ENCODE data around the gene PCDHA7.
"Not testable (repeated sequence)": the region's sequence is repeated elsewhere in the genome, so short reads cannot be mapped to it uniquely, and the experiment has no call there.

Gene PCDHA7

DNA sequence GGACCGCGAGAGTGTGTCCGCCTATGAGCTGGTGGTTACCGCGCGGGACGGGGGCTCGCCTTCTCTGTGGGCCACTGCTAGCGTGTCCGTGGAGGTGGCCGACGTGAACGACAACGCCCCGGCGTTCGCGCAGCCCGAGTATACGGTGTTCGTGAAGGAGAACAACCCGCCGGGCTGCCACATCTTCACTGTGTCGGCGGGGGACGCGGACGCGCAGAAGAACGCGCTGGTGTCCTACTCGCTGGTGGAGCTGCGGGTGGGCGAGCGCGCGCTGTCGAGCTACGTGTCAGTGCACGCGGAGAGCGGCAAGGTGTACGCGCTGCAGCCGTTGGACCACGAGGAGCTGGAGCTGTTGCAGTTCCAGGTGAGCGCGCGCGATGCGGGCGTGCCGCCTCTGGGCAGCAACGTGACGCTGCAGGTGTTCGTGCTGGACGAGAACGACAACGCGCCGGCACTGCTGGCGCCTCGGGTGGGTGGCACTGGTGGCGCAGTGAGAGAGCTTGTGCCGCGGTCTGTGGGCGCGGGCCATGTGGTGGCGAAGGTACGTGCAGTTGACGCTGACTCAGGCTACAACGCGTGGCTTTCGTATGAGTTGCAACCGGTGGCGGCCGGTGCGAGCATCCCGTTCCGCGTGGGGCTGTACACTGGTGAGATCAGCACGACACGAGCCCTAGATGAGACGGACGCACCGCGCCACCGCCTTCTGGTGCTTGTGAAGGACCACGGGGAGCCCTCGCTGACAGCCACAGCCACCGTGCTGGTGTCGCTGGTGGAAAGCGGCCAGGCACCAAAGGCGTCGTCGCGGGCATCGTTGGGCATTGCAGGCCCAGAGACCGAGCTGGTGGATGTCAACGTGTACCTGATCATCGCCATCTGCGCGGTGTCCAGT, 1.8 kb downstream of the PCDHA7 start:
- in situ Hi-C loops (cut with HindIII; ENCODE audit: low pct_unique_long_range_greater_than_20kb, low sequenced_read_pairs): no loop called here
- no peak for DNase-seq (ENCODE audit: low read depth in 1 of 2, low spot score in 1 of 2)
- no peak for TF ChIP-seq JUND (IDR thresholded peaks at IDR 0.05; ENCODE audit: low read depth)

GRCh38 chr5:140840978-140841962, 7.2 kb downstream of the PCDHA7 start, which contains the start of gene PCDHA8:
Gene PCDHA8, plus strand, starts transcription at chr5:140841187. Its CDS starts 135 bp downstream, at chr5:140841322.
- in situ Hi-C loops (cut with HindIII; ENCODE audit: low pct_unique_long_range_greater_than_20kb, low sequenced_read_pairs): no loop called here
- TF ChIP-seq JUND (IDR thresholded peaks at IDR 0.05; ENCODE audit: low read depth): no peak
- peak in 1 of 2 experiments; percentile 13 for DNase-seq (ENCODE audit: low read depth in 1 of 2, low spot score in 1 of 2)

DNA sequence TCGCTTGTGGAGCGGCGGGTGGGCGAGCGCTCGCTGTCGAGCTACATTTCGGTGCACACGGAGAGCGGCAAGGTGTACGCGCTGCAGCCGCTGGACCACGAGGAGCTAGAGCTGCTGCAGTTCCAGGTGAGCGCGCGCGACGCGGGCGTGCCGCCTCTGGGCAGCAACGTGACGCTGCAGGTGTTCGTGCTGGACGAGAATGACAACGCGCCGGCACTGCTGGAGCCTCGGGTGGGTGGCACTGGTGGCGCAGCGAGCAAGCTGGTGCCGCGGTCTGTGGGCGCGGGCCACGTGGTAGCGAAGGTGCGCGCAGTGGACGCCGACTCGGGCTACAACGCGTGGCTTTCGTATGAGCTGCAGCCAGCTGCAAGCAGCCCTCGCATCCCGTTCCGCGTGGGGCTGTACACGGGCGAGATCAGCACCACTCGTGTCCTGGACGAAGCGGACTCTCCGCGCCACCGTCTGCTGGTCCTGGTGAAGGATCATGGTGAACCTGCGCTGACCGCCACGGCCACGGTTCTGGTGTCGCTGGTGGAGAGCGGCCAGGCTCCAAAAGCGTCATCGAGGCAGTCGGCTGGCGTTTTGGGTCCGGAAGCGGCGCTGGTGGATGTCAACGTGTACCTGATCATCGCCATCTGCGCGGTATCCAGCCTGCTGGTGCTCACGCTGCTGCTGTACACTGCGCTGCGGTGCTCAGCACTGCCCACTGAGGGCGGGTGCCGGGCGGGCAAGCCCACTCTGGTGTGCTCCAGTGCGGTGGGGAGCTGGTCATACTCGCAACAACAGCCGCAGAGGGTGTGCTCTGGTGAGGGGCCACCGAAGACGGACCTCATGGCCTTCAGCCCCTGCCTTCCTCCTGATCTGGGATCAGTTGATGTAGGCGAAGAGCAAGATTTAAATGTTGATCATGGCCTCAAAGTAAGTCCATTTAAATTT, 9.0 kb downstream of the PCDHA7 start:
- DNase-seq (ENCODE audit: low read depth in 1 of 2, low spot score in 1 of 2): no peak
- TF ChIP-seq JUND (IDR thresholded peaks at IDR 0.05; ENCODE audit: low read depth): no peak
- in situ Hi-C loops (cut with HindIII; ENCODE audit: low pct_unique_long_range_greater_than_20kb, low sequenced_read_pairs): no loop called here

DNA sequence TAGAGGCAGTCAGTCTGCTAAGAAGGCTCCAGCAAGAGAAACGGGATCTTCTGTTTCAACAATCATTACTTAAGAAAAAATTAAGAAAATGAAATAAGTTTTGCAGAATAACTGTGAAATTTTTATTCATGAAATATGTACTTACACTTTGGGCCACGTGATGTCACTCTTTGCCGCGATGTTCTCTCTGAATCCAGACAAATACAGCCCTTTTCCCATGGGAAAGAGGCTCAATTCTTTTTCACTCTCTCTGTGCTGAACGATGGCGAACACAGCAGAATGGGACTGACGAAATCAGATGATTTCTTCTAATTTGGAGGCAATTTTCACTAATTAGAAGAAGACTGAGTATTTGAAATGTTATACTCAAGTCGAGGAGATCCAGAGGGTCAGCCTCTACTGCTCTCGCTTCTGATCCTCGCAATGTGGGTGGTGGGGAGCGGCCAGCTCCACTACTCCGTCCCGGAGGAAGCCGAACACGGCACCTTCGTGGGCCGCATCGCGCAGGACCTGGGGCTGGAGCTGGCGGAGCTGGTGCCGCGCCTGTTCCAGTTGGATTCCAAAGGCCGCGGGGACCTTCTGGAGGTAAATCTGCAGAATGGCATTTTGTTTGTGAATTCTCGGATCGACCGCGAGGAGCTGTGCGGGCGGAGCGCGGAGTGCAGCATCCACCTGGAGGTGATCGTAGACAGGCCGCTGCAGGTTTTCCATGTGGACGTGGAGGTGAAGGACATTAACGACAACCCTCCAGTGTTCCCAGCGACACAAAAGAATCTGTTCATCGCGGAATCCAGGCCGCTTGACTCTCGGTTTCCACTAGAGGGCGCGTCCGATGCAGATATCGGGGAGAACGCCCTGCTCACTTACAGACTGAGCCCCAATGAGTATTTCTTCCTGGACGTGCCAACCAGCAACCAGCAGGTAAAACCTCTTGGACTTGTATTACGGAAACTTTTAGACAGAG, 14.4 kb downstream of the PCDHA7 start, which contains the start of gene PCDHA9:
PCDHA9 (plus strand) TSS at position 244 of the 964 bp plus-strand sequence; CDS start at position 358, 114 bp downstream.
- DNase-seq (ENCODE audit: low read depth in 1 of 2, low spot score in 1 of 2); in situ Hi-C loops (cut with HindIII; ENCODE audit: low pct_unique_long_range_greater_than_20kb, low sequenced_read_pairs): not testable (repeated sequence)

DNA sequence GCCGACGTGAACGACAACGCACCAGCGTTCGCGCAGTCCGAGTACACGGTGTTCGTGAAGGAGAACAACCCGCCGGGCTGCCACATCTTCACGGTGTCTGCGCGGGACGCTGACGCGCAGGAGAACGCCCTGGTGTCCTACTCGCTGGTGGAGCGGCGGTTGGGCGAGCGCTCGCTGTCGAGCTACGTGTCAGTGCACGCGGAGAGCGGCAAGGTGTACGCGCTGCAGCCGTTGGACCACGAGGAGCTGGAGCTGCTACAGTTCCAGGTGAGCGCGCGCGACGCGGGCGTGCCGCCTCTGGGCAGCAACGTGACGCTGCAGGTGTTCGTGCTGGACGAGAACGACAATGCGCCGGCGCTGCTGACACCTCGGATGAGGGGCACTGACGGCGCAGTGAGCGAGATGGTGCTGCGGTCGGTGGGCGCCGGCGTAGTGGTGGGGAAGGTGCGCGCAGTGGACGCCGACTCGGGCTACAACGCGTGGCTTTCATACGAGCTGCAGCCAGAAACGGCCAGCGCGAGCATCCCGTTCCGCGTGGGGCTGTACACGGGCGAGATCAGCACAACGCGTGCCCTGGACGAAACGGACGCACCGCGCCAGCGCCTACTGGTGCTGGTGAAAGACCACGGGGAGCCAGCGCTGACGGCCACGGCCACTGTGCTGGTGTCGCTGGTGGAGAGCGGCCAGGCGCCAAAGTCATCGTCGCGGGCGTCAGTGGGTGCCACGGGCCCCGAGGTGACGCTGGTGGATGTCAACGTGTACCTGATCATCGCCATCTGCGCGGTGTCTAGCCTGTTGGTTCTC, 16.0 kb downstream of the PCDHA7 start:
- DNase-seq (ENCODE audit: low read depth in 1 of 2, low spot score in 1 of 2); in situ Hi-C loops (cut with HindIII; ENCODE audit: low pct_unique_long_range_greater_than_20kb, low sequenced_read_pairs): not testable (repeated sequence)

GRCh38 chr5:140855772-140856674, 22.0 kb downstream of the PCDHA7 start, which contains the start of gene PCDHA10:
Gene PCDHA10, plus strand, starts transcription at chr5:140855897. Its CDS starts 152 bp downstream, at chr5:140856049.
- DNase-seq (ENCODE audit: low read depth in 1 of 2, low spot score in 1 of 2): peak in 1 of 2 experiments; percentile 12
- in situ Hi-C loops (cut with HindIII; ENCODE audit: low pct_unique_long_range_greater_than_20kb, low sequenced_read_pairs): no loop called here
- no peak for TF ChIP-seq JUND (IDR thresholded peaks at IDR 0.05; ENCODE audit: low read depth)

DNA sequence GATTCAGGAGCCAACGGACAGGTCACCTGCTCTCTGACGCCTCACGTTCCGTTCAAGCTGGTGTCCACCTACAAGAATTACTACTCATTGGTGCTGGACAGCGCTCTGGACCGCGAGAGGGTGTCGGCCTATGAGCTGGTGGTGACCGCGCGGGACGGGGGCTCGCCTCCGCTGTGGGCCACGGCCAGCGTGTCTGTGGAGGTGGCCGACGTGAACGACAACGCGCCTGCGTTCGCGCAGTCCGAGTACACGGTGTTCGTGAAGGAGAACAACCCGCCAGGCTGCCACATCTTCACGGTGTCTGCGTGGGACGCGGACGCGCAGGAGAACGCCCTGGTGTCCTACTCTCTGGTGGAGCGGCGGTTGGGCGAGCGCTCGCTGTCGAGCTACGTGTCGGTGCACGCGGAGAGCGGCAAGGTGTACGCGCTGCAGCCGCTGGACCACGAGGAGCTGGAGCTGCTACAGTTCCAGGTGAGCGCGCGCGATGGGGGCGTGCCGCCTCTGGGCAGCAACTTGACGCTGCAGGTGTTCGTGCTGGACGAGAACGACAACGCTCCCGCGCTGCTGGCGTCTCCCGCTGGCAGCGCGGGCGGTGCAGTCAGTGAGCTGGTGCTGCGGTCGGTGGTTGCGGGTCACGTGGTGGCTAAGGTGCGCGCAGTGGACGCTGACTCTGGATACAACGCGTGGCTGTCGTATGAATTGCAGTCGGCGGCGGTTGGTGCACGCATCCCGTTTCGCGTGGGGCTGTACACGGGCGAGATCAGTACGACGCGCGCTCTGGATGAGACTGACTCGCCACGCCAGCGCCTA, 23.3 kb downstream of the PCDHA7 start:
- DNase-seq (ENCODE audit: low read depth in 1 of 2, low spot score in 1 of 2): no peak
- TF ChIP-seq JUND (IDR thresholded peaks at IDR 0.05; ENCODE audit: low read depth): no peak
- in situ Hi-C loops (cut with HindIII; ENCODE audit: low pct_unique_long_range_greater_than_20kb, low sequenced_read_pairs): no loop called here

- no peak for TF ChIP-seq JUND (IDR thresholded peaks at IDR 0.05; ENCODE audit: low read depth)
- DNase-seq (ENCODE audit: low read depth in 1 of 2, low spot score in 1 of 2): no peak
- in situ Hi-C loops (cut with HindIII; ENCODE audit: low pct_unique_long_range_greater_than_20kb, low sequenced_read_pairs): no loop called here
Measured at GRCh38 chr5:140857987-140858240, 23.8 kb downstream of the PCDHA7 start.

Data from T47D (cell line).